Smooth muscle cell of the brain vasculature (primary cell): ENCODE results near the gene F2RL3.
"Not testable (repeated sequence)": the region's sequence is repeated elsewhere in the genome, so short reads cannot be mapped to it uniquely, and the experiment has no call there.

Experiments
- DNase-seq: peaks from one replicate; pipeline ENCODE4 v3.0.0-alpha.2; 2012; ENCODE audit warnings: low read depth, low spot score

F2RL3 gene

DNA sequence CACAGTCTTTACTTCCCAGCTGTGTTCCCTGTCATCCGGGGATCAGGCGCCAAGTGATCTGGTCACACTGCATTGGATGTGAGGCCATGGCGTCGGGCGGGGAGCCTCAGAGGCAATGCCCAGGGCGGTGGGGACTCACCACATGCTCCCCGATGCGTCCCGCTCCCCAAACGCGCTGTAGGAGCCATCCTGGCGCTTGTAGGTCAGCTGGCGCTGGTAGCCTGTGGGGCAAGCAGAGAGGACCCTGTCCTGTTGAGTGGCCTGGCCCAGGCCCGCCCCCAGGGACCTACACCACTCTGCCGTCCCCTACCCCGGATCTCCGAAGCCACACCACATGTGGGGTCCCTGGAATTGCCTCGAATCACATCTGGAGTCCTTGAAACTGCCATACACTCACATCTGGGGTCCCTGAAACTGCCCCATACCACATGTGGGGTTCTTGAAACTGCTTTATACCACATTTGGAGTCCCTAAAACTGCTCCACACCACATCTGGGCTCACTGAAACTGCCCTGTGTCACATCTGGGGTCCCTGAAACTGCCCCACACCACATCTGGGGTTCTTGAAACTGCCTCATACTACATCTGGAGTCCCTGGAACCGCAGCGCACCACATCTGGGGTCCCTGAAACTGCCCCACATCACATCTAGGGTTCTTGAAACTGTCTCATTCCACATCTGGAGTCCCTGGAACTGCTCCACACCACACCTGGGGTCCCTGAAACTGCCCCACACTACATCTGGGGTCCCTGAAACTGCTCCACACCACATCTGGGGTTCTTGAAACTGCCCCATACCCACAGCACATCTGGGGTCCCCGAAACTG, 33.2 kb downstream of the F2RL3 start:
- no peak for DNase-seq

GRCh38 chr19:16922592-16922934, 33.8 kb downstream of the F2RL3 start:
- no peak for DNase-seq

DNA sequence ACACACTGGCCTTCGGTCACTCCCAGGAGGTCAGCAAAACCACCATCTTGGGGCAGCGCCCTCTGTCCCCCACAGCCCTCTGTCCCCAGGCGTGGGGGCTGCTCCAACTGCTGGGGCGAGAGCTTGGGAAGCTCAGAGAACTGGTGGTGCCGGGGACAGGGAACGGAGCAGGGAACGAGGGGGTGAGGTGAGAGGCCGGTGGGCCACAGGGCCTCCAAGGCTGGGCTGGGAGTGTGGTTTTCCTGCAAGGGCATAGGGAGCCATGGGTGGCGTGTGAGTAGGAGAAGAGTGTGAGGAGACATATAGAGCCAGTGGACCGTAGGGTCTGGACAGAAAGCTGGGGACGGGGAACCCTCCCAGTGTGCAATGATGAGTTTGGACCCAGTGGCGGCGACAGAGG, 34.1 kb downstream of the F2RL3 start:
- no peak for DNase-seq

DNA sequence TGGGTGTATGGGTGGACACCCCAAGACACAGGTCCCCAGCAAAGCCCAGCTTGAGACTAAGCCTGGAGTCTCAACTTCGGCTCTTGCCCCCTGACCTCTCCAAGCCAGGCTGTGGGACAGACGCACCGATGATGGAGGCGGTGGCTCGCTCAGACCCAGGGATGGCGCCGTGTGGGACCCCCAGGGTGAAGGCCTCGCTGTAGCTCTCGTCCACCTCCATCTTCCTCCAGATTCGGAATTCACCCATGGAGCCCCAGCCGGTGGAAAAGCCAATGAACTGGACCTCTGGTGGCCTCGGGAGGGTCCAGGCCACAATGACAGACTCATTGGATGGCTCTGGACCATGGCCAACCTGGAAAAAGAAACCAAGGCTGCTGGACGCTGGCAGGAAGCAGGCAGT, 39.1 kb downstream of the F2RL3 start:
- DNase-seq, result no peak

GRCh38 chr19:16928351-16928750, 39.6 kb downstream of the F2RL3 start:
- DNase-seq, result no peak

- no peak for DNase-seq
Observed at GRCh38 chr19:16928916-16929315, 40.1 kb downstream of the F2RL3 start.

GRCh38 chr19:16930753-16931152, 42.0 kb downstream of the F2RL3 start:
- DNase-seq, result no peak

DNA sequence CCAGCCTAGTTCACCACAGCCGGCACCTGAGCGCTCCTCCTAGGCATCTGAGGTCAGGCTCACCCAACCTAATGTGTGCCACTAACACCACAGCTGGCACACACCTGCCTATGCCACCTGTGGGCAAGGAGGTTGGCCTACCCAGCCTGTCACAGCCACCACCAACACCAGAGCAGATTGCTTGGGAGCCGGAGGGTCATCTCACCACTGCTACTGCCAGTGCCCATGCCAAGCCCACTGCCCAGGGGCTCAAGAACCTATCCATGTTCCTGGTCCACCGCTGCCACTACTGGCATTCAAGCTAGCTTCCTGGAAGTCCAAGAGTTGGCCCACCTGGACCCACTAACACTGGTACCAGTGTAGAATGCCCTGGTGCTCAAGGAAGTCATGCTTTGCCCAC, 42.5 kb downstream of the F2RL3 start:
- no peak for DNase-seq

GRCh38 chr19:16934489-16934888, 45.7 kb downstream of the F2RL3 start:
- DNase-seq, result no peak

- DNase-seq, result no peak
Observed at GRCh38 chr19:16936901-16937300, 48.1 kb downstream of the F2RL3 start.

DNA sequence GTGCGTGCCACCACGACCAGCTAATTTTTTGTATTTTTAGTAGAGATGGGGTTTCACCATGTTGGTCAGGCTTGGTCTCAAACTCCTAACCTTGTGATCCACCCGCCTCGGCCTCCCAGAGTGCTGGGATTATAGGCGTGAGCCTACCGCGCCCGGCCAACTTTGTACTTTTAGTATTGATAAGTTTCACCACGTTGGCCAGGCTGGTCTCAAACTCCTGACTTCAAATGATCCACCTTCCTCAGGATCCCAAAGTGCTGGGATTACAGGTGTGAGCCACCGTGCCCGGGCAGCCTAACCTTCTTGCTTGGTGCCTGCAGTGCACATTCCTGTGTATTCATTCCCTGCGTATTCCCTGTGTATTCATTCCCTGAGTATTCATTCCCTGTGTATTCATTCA, 49.0 kb downstream of the F2RL3 start:
- DNase-seq, result not testable (repeated sequence)

DNA sequence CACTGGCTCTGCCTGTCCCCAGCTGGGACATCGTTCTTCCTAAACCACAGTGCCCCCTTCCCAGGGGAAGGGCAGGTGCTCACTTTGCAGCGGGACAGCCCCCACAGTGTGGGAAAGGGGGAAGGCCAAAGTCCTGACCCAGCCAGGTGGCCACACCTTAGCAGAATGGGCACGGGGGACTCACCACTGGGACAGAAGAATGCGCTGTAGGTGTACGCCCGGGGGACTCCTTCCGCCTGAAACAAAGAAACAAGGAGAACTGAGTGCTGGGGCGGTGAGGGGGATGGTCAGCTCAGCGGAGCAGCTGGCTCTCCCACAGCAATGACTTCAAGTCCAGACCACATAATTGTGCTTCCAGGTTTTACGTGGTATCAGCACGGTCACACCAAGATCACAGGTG, 49.4 kb downstream of the F2RL3 start:
- DNase-seq, result no peak

DNA sequence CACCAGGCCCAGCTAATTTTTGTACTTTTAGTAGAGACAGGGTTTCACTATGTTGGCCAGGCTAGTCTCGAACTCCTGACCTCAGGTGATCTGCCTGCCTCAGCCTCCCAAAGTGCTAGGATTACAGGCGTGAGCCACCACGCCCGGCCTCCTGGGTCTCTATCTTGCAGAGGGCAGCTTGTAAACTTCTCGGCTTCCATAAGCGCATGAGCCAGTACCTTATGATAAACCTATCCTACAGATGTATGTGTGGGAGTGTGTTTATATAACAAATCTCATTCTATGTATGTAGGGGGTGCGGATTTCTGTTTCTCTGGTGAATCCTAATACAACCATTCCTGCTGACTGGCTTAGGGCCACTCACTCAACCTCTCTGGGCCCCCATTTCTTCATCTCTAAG, 51.3 kb downstream of the F2RL3 start:
- not testable (repeated sequence) for DNase-seq

DNA sequence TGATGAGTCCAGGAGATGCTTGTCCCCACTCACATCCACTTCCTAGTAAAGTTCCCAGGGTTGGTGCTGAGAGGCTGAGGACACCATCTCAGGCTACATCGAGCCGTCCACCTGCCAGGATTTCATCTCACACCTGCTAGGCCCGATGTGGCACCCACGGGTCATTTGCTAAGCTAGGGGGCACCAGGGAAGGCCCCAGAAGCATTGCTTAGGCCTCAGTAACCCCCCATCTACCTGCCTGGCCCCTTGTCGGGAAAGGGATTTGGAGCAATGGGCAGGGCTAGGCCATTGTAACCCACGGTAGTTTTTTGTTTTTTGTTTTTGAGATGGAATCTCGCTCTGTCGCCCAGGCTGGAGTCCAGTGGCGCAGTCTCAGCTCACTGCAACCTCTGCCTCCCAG, 51.8 kb downstream of the F2RL3 start:
- DNase-seq, result no peak
